H54 (cell line): ENCODE results near the gene TEX101.
"Not testable (repeated sequence)": the region's sequence is repeated elsewhere in the genome, so short reads cannot be mapped to it uniquely, and the experiment has no call there.

Experiments
- DNase-seq: peaks from one replicate; pipeline ENCODE4 v3.0.0; 2011; ENCODE audit warnings: low spot score, mixed read lengths; ENCODE audit not compliant: insufficient read length
- FAIRE-seq: peaks from 3 replicates; lab custom pipeline; 2011; peaks lifted over from hg19 to GRCh38; lab: Jason Lieb, UNC
- POLR2A ChIP-seq: IDR thresholded peaks from 2 replicates; pipeline ENCODE4 v1.6.1; 2011; ENCODE audit warnings: low read depth, mild to moderate bottlenecking, low read length

TEX101 gene

GRCh38 chr19:43414554-43414953 lies at the start of gene TEX101:
TSS of gene TEX101 (plus strand) at chr19:43414890. CDS start at chr19:43415920, 1,030 bp downstream.
- FAIRE-seq: no peak
- TF ChIP-seq POLR2A: no peak
- DNase-seq: no peak

- DNase-seq, FAIRE-seq: not testable (repeated sequence)
These were observed 49.0 kb upstream of the TEX101 start for GRCh38 chr19:43365677-43366076.

- no peak for DNase-seq
- TF ChIP-seq POLR2A: no peak
- no peak for FAIRE-seq
These were observed 46.9 kb upstream of the TEX101 start for GRCh38 chr19:43367822-43368221.

GRCh38 chr19:43368897-43369296 lies 45.8 kb upstream of the TEX101 start:
- FAIRE-seq, DNase-seq: not testable (repeated sequence)

GRCh38 chr19:43371909-43372308 lies 42.8 kb upstream of the TEX101 start:
- DNase-seq: no peak
- no peak for FAIRE-seq
- no peak for TF ChIP-seq POLR2A

GRCh38 chr19:43372462-43372861 lies 42.2 kb upstream of the TEX101 start:
- TF ChIP-seq POLR2A: no peak
- FAIRE-seq (no peak), DNase-seq (no peak)

- DNase-seq, FAIRE-seq: not testable (repeated sequence)
These were observed 37.1 kb upstream of the TEX101 start for GRCh38 chr19:43377624-43378023.

GRCh38 chr19:43380008-43380407 lies 34.7 kb upstream of the TEX101 start:
- no peak for DNase-seq
- no peak for FAIRE-seq
- TF ChIP-seq POLR2A: no peak

- TF ChIP-seq POLR2A: no peak
- no peak for DNase-seq
- no peak for FAIRE-seq
These were observed 33.8 kb upstream of the TEX101 start for GRCh38 chr19:43380771-43381386.

GRCh38 chr19:43382586-43383216 lies 32.0 kb upstream of the TEX101 start:
- not testable (repeated sequence) for DNase-seq, FAIRE-seq

GRCh38 chr19:43383254-43383653 lies 31.4 kb upstream of the TEX101 start:
- FAIRE-seq, DNase-seq: not testable (repeated sequence)

GRCh38 chr19:43383759-43384158 lies 30.9 kb upstream of the TEX101 start:
- not testable (repeated sequence) for DNase-seq, FAIRE-seq

GRCh38 chr19:43390903-43391551 lies 23.7 kb upstream of the TEX101 start:
- not testable (repeated sequence) for FAIRE-seq, DNase-seq

- not testable (repeated sequence) for DNase-seq, FAIRE-seq
These were observed 23.1 kb upstream of the TEX101 start for GRCh38 chr19:43391552-43391935.

GRCh38 chr19:43393501-43393900 lies 21.2 kb upstream of the TEX101 start:
- not testable (repeated sequence) for FAIRE-seq, DNase-seq
